ENCODE results near the gene AKAP10. TPM values are rescaled to one million over a fixed set of nuclear protein-coding genes. Genes with fewer than 3 reads are reported as not detected.

AKAP10 gene
- total RNA-seq, 1 donor from 2014 or later, result 15.0 TPM

Other genes with a start within 250 kb of the AKAP10 start
- 14.4 TPM for gene ALDH3A1, start 229.5 kb downstream of the AKAP10 start, total RNA-seq
- gene ULK2, start 109.9 kb downstream of the AKAP10 start, total RNA-seq, result 7.1 TPM
- 76.4 TPM for gene SPECC1, start 31.5 kb upstream of the AKAP10 start, total RNA-seq

All from ascending aorta (tissue), 1 donor.